Measurements from ENCODE around the gene LDB3. TPM values are rescaled to one million over a fixed set of nuclear protein-coding genes. Genes with fewer than 3 reads are reported as not detected.

LDB3 gene
- total and polyA plus RNA-seq, 11 donors = 165 to 1,759 (median 1,273) TPM

DNA sequence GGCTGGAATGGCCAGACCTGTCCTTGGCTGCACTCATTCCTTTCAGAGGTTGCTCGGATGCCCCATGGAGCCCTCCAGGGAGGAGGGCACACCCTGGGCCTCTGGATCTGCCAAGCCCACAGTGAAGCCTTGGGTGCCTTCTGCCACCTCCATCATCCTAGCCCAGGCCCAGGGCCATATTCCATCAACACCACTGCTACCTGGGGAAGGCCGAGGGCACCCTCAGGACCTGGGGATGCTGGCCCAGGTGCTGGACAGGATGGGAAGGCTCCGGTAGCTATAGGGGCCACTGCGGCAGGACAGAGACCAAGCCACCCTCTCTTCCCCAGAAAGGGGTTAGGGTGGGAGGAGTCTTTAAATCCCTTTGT is 13.2 kb upstream of the LDB3 start:
- DNase-seq (peak in 2 of 5 donors; percentile 12 to 19), ATAC-seq (no peak)
- Histone ChIP-seq H3K27ac (no peak overlapping the region), H3K4me1 (peaks cover 0 to 46% (median 13%) of the 10 kb centered on the region in 12 donors), H3K4me3 (no peak overlapping the region), H3K27me3 (no peaks in the 10 kb centered on the region), H3K9me3 (no peaks in the 10 kb centered on the region), H3K36me3 (no peaks in the 10 kb centered on the region)
- 92 to 100% (median 94%) methylated on average over 2 to 4 of the region's 4 CpGs for WGBS, 4 donors
- TF ChIP-seq POLR2A (IDR thresholded peaks at IDR 0.05) = no peak
- TF ChIP-seq, protein P1, sequence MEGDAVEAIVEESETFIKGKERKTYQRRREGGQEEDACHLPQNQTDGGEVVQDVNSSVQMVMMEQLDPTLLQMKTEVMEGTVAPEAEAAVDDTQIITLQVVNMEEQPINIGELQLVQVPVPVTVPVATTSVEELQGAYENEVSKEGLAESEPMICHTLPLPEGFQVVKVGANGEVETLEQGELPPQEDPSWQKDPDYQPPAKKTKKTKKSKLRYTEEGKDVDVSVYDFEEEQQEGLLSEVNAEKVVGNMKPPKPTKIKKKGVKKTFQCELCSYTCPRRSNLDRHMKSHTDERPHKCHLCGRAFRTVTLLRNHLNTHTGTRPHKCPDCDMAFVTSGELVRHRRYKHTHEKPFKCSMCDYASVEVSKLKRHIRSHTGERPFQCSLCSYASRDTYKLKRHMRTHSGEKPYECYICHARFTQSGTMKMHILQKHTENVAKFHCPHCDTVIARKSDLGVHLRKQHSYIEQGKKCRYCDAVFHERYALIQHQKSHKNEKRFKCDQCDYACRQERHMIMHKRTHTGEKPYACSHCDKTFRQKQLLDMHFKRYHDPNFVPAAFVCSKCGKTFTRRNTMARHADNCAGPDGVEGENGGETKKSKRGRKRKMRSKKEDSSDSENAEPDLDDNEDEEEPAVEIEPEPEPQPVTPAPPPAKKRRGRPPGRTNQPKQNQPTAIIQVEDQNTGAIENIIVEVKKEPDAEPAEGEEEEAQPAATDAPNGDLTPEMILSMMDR (IDR thresholded peaks at IDR 0.05) = no peak
- intact Hi-C loops (cut with DNase I) = no loop called here

DNA sequence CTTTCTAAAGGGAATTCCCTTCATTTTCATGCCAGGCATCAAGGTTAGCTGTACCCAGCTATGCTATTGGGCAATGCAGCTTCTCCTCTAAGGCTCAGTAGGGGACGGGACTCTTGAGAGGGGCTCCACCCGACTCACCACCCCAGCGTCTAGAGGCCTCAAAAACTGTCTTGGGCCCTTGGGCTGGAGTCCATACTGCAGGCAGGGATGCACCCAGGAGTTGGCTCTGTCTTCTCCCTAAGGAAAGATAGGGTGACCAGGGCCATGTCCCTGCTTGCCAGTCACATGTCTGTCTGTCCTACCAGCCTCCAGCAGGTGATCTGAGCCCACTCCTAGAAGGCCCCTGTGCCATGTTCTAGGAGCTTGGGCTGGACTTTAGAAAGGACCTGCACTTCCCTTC is 12.7 kb upstream of the LDB3 start:
- no peaks in the 10 kb centered on the region for H3K36me3 ChIP-seq
- H3K27ac ChIP-seq = no peak overlapping the region
- no peak for ATAC-seq
- H3K27me3 ChIP-seq = no peaks in the 10 kb centered on the region
- no peak for TF ChIP-seq POLR2A (IDR thresholded peaks at IDR 0.05)
- no peaks in the 10 kb centered on the region for H3K9me3 ChIP-seq
- DNase-seq = peak in 2 of 5 donors; percentile 3 to 13
- intact Hi-C loops (cut with DNase I) = no loop called here
- 81 to 90% (median 86%) methylated on average over 2 to 3 of the region's 3 CpGs for WGBS, 4 donors
- no peak overlapping the region for H3K4me3 ChIP-seq
- H3K4me1 ChIP-seq = peaks cover 0 to 42% (median 13%) of the 10 kb centered on the region in 12 donors

DNA sequence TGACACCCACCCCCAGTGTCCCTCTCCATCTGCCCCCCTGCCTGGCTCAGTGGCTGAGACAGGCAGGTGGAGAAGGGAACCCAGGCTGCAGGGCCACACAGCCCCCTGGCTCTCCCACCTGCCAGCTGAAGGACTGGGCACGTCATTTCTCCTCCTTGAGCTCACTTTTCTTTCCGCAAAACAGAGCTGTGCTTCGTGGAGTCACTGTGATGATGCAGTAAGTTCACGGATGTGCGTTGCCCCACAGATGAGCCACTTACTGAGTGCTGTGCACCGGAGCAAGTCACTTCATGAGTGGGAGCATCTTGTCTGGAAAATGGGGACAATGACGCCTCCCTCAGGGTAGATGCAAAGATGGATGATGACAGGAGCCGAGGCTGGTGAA is 11.3 kb upstream of the LDB3 start:
- H3K36me3 ChIP-seq = no peaks in the 10 kb centered on the region

DNA sequence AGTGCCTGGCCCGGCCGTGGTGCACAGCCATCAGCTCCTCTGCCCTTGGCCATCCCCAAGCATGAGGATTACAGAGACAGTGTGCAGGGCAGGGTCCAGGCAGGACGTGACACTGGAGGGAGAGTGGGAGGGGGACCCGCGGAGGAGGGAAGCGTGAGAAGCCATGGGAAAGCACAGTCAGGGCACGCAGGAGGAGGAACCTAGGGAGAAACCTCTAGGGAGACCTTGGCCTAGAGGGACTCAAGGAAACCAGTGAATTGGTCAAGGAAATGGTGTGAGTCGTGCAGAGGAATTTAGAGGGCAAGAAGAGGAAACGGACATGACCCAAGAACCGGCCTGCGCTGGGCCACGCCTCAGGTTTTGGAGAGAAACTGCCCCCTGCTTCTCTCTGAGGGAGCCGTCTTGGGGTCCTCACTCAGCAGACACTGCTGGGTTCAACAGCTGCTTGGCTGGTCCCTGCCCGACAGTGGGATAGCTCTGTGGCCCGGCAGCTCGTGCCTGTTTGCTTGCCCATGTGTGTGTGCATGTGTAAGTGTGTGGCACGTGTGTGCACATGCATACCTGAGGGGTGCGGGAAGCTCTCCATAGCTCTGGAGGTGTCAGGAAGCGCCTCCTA is 10.8 kb upstream of the LDB3 start:
- peak overlapping the region in 2 of 12 donors; percentile 13 to 50 for H3K27ac ChIP-seq
- ATAC-seq = no peak
- no peaks in the 10 kb centered on the region for H3K36me3 ChIP-seq
- intact Hi-C loops (cut with DNase I) = no loop called here
- WGBS, 4 donors = 62 to 79% (median 69%) methylated on average over 18 to 19 of the region's 19 CpGs
- DNase-seq = peak in 4 of 5 donors; percentile 21 to 73 (median 44)
- H3K4me3 ChIP-seq = no peak overlapping the region
- TF ChIP-seq POLR2A (IDR thresholded peaks at IDR 0.05) = no peak
- TF ChIP-seq, protein P1 (IDR thresholded peaks at IDR 0.05) = no peak
- peaks cover 0 to 39% (median 17%) of the 10 kb centered on the region in 12 donors for H3K4me1 ChIP-seq
- H3K9me3 ChIP-seq = no peaks in the 10 kb centered on the region
- no peaks in the 10 kb centered on the region for H3K27me3 ChIP-seq

More for the DNA sequence above, 11.3 kb upstream of the LDB3 start:
- TF ChIP-seq POLR2A (IDR thresholded peaks at IDR 0.05) = no peak
- TF ChIP-seq, protein P1 (IDR thresholded peaks at IDR 0.05) = no peak
- Histone ChIP-seq H3K4me1 (peaks cover 0 to 39% (median 15%) of the 10 kb centered on the region in 12 donors), H3K4me3 (no peak overlapping the region), H3K27me3 (no peaks in the 10 kb centered on the region), H3K27ac (peak overlapping the region in 2 of 12 donors; percentile 13 to 50), H3K9me3 (no peaks in the 10 kb centered on the region)
- DNase-seq (peak in 3 of 5 donors; percentile 12 to 46 (median 18)), ATAC-seq (no peak)
- intact Hi-C loops (cut with DNase I) = no loop called here
- WGBS, 4 donors = 74 to 91% (median 83%) methylated on average over 7 to 8 of the region's 8 CpGs

All from heart left ventricle (tissue), 16 donors.